Subcutaneous adipose tissue (tissue), 4 donors: ENCODE measurements around the gene KLF13. TPM values are rescaled to one million over a fixed set of nuclear protein-coding genes. Genes with fewer than 3 reads are reported as not detected.

ENCODE experiments used
- CTCF ChIP-seq: fragments of 450-650 bp; IDR thresholded peaks from one replicate; pipeline ENCODE4 v1.5.1; 2016; ENCODE audit warnings: low read depth, mild to moderate bottlenecking, control low read depth, antibody characterized with exemption, moderate library complexity
- total RNA-seq, 4 donors: library from RNA; depleted of rRNA; stranded (reverse); fragments of >200 nt; gene quantifications; one replicate each; pipeline ENCODE4 v1.1.0, GENCODE V29; 2016

The KLF13 gene
- total RNA-seq, result 10 to 100 TPM; 35.2 to 99.0 (median 56.1) TPM

- TF ChIP-seq CTCF, result no peak
Measured at GRCh38 chr15:31326156-31326874, at the start of gene KLF13. Gene KLF13 (plus strand): TSS chr15:31326835. CDS start chr15:31327213, 378 bp downstream.

GRCh38 chr15:31277335-31278060, 49.1 kb upstream of the KLF13 start:
- TF ChIP-seq CTCF, result no peak

GRCh38 chr15:31278061-31278445, 48.6 kb upstream of the KLF13 start:
- no peak for TF ChIP-seq CTCF

- TF ChIP-seq CTCF, result no peak
Measured at GRCh38 chr15:31278544-31279220, 48.0 kb upstream of the KLF13 start.

- TF ChIP-seq CTCF, result no peak
Measured at GRCh38 chr15:31279221-31280045, 47.2 kb upstream of the KLF13 start.

- TF ChIP-seq CTCF, result no peak
Measured at GRCh38 chr15:31280046-31280830, 46.4 kb upstream of the KLF13 start.
